Mucosa of gallbladder (tissue), 1 donor: ENCODE results near the gene ALCAM. TPM values are rescaled to one million over a fixed set of nuclear protein-coding genes. Genes with fewer than 3 reads are reported as not detected.

Experiments used
- DNase-seq: peaks from one replicate; pipeline ENCODE4 v3.0.0-alpha.2; 2020; ENCODE audit warnings: low spot score
- total RNA-seq: library from RNA; stranded (reverse); gene quantifications from one replicate; pipeline ENCODE4 v1.2.1, GENCODE V29; 2021
- donor health status: DM: no; HTN: no; CAD: no.

The ALCAM gene
- total RNA-seq, 1 donor from 2014 or later = 43.9 TPM

DNA sequence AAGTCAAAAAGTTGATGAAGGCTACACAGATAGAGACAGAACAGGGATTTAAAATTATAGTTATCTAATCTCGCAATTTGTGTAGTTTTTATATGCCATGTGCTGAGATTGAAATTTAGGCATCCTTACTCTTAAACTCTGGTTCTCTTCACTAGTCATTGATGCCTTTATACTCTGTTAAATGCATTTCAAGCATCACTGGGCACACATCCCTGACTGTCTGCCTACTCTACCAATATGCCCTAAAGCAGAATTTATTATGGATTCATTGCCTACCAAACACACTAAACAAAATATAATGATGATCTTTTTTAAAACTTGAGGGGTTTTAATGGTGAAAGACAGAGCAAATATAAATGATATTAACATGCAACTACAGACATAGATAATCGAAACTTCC is 10.3 kb upstream of the ALCAM start:
- no peak for DNase-seq

DNA sequence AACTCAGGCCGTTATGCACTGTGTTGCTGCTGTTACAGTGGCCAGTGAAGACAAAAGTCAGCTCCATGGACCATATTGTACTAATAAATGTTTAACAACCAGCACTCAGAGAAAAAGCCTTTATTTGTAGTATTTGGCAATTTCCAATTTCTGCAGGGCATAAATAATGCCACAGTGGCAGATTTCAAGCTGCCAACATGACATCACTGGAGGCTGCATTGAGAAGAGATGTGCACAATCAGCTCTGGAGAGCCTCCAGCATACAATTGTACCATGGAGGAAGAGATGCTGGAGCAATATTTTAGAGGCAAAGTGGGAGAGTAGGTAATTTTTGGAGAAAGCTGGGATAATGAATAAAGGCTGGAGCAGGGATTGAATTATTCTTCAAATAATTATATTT is 9.7 kb upstream of the ALCAM start:
- no peak for DNase-seq

DNA sequence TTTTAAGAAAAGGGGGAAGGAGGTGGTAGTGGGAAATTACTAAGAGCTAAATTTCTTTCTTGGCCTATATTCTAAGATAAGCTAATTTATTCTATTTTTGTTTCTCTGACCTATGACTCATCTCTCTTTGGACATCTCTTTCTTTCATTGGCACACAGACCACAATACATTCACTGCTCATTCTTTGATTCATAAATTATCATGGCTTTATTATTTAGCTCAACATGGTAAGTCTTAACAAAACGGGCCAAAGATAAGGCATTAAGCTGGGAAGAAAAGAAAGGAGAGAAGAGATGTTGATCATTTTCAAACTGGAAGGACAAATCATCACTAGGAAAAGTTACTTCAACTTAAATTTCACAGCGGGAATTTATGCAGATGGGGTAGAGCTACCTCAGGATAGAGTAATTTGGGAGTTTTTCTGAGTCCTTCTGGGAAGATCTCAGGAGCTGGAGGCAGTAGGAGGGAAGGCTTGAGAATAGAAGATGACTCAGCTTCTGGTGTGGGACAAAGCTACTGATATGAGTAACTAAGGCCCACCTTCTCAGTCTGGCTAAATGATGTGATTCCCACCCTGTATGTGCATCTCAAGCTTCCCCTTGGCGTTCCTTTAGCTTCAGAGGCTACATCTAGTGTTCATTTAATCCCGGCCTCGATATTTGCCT is 7.5 kb upstream of the ALCAM start:
- DNase-seq = no peak

- no peak for DNase-seq
These were observed 6.7 kb upstream of the ALCAM start for GRCh38 chr3:105360003-105360402.

GRCh38 chr3:105362021-105362665 is 4.6 kb upstream of the ALCAM start:
- no peak for DNase-seq

GRCh38 chr3:105364128-105364527 is 2.6 kb upstream of the ALCAM start:
- no peak for DNase-seq

DNA sequence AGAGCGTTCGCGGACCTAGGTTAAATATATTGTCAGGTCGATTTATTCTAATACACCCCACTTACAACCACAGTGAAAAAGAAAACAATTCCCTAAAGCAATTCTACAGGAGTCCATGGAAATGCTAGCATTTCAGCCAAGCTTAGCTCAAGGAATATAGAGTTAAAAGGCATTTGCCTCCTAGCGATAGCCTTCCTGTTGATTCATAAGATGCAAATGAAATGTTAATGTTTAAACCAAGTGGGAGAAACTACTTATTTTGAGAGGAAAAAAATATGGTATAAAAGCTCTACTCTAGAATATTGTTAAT is 1.7 kb upstream of the ALCAM start:
- DNase-seq = no peak

DNA sequence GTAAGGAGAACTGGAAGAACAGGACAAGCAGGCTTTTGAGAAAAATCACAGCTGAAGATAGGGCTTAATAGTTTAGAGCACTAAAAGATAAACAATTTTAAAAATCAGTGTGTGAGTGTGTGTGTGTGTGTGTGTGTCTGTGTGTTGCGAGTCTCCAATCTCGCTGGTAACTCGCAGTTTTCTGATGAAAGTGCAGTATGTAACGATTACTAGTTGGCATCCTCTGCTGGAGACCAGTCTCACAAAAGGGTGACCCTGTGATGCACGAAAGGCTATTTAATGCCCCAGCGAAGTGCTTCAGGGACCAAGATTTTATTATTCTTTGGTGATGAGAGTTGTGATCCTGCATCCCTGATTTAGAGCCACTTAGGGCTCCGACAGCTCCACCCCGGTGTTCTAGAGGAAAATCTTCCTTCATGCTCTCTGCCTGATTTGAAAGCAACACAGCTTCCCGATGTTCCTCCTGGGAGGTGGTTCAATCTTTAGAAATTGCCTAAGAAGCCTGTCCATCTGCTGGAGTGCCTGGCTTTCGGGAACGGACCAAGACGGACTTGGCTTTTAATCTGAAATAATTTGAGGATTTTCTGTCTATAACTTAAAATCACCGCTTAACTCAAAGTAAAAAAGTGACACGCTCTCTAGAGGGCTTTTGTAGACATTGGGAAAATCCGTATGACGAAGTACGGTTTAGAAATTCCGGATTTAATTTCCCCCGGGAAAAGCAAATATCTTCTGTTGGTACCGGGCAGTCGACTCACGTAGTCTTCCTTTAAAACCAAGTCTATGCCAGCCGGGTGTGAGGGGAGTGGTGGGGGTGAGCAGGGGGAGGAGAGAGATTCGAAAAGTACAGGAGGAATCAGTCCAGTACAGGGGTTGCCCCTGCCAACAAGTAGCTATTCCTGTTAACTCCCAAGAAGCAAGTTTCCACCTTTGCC is 1.1 kb upstream of the ALCAM start:
- DNase-seq = no peak

GRCh38 chr3:105367063-105367405 is 325 bp downstream of the ALCAM start:
- DNase-seq = peak; percentile 15

DNA sequence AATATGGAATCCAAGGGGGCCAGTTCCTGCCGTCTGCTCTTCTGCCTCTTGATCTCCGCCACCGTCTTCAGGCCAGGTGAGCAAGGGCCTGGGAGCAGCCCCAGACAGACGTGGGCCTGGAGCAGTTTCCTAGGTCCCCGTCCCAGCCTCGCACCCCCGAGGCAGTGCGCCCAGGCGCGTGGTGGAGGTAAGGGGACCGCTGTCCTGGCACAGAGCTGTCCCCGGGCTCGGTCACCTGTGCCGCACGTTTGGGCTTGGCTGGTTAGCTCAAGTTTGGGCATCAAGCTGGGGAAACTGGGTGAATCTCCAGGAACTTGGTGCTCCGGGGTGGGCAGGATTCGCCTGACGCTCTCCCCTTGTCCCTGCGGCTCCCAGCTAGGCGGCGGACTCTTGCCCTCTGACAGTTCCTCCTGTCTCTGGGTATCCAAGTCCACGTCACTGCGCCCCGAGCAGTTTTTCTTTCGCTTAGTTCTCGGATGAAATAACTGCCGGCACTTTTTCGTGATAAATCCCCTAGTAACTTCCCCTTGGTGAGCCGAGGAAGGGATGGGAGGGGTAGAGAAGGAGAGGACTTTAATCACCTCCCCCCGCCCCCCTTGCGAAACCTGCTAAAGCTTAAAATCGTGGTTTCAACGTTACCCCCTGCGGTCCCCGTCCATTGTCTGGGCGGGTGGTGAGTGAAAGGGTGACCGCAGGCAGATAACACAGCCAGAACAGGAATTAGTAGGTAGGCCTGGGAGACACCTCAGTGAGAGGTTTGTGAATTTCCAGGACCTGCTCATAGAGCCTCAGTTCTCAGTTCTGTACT is 901 bp downstream of the ALCAM start:
- DNase-seq = peak; percentile 73

DNA sequence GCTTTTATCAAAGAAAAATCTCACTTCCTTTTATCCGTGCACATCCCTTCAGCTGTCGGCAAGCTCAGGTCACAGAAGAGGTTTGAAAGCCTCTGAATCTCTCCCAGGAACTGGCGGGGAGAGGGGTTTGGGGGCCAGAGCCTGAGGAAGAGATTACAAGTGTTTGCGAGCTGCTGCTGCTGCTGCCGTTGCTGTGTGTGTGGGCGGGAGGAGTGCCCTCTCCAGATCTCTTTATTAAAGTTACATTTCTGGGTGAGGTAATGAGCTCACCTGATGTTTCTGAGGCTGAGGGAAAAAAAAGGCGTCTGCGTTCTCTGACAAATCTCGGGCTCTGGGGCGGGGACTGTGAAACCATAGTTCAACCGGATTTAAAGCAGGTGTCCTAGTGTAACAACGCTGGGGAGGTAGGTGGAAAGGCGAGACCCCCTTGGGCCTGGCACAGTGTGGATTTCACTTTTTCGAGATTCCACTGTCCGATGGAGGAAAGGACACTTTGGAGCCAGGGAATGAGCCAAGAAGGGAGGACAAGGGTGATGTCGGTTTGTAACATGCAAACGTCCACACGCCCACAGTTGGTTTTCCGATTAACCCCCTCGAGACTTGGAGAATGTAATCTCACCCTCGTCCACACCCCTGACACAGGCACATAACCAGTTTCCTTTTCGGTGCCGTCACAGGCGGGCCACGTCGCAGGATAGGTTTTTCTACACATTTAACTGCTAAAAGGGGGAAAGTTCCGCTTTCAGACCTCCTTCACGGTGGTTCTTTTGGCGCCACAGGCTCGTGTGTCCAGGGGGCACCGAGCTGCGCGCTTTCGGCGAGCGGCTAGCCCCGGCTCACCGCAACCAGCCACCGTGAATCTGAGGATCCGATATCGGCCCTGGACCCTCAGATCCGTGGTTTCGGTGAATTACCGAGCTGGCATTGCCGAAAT is 2.1 kb downstream of the ALCAM start:
- peak; percentile 81 for DNase-seq

GRCh38 chr3:105369500-105370371 is 3.0 kb downstream of the ALCAM start:
- DNase-seq = peak; percentile 67

- no peak for DNase-seq
These were observed 6.7 kb downstream of the ALCAM start for GRCh38 chr3:105373383-105373782.

DNA sequence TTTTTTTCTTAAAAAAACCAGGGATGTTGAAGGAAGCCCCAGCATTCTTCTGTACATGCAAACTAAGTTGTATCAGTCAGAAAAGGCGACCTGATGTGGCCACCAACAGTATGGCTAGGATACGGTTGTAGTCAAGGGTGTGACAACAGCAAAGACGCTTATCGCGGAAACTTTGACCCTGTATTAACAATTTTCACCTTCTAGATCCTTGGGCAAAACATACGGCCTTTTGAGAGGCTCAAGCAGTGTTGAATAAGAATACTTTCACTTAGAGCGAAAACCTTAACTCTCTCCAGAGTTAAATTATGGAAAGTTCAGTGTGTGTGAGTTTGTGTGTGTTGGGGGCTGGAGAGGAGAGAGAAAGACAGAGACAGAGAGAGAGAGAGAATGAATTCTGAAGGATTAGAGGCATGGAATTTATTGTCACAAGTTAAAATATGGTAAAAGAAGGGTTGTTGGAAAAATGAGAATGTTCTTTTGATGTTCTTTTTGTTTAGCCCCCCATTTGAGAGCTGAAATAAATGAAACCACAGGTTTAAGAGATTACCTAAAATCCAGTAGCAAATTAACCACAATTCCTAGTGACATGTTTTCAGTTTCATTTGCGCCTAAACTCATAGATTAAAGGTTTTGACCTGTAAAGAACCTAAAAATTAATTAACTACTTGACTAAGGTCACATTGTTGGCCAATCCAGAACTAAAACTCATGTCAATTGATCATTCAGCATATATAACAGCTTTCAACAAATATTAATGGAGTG is 9.2 kb downstream of the ALCAM start:
- DNase-seq = no peak

- no peak for DNase-seq
These were observed 11.0 kb downstream of the ALCAM start for GRCh38 chr3:105377716-105378115.

- DNase-seq = no peak
These were observed 18.5 kb downstream of the ALCAM start for GRCh38 chr3:105385179-105385578.

- DNase-seq = no peak
These were observed 19.3 kb downstream of the ALCAM start for GRCh38 chr3:105385819-105386508.

GRCh38 chr3:105387122-105387751 is 20.5 kb downstream of the ALCAM start:
- DNase-seq = no peak
